BLaER1 (cell line): ENCODE results near the gene TCF12.
A peak's percentile ranks its signal among the peaks of the same experiment; 100 is the strongest.

Experiments
- H3K27ac ChIP-seq: shearing (Covaris generic); formaldehyde crosslinking; 2 replicates; pipeline ENCODE4 v1.8.1; 2022
- H3K27me3 ChIP-seq: shearing (Covaris generic); formaldehyde crosslinking; 2 replicates; pipeline ENCODE4 v1.8.1; 2022
- H3K36me3 ChIP-seq: shearing (Covaris generic); formaldehyde crosslinking; 2 replicates; pipeline ENCODE4 v1.8.1; 2022
- H3K4me1 ChIP-seq: shearing (Covaris generic); formaldehyde crosslinking; 2 replicates; pipeline ENCODE4 v1.8.1; 2022
- H3K4me2 ChIP-seq: shearing (Covaris generic); formaldehyde crosslinking; 2 replicates; pipeline ENCODE4 v1.8.1; 2022
- H3K4me3 ChIP-seq: shearing (Covaris generic); formaldehyde crosslinking; 2 replicates; pipeline ENCODE4 v1.8.1; 2022
- H3K9ac ChIP-seq: shearing (Covaris generic); formaldehyde crosslinking; 2 replicates; pipeline ENCODE4 v1.8.1; 2022
- H3K9me3 ChIP-seq: shearing (Covaris generic); formaldehyde crosslinking; 2 replicates; pipeline ENCODE4 v1.8.1; 2022
- H4K20me1 ChIP-seq: shearing (Covaris generic); formaldehyde crosslinking; 2 replicates; pipeline ENCODE4 v1.8.1; 2022
- Cebpa-rat ChIP-seq: shearing (Covaris generic); IDR thresholded peaks from 2 replicates; pipeline ENCODE4 v1.8.1; 2022

TCF12 gene

GRCh38 chr15:56913670-56914069 lies 4.8 kb upstream of the TCF12 start:
- H3K27ac ChIP-seq = no peak overlapping the region
- H3K36me3 ChIP-seq = peaks cover 7% of the 10 kb centered on the region; the same call in 1 of the 2 replicates
- no peak overlapping the region for H3K4me2 ChIP-seq
- no peak overlapping the region for H3K4me3 ChIP-seq
- TF ChIP-seq Cebpa-rat = no peak
- no peaks in the 10 kb centered on the region for H3K27me3 ChIP-seq
- H3K9me3 ChIP-seq = peaks cover 24% of the 10 kb centered on the region
- H4K20me1 ChIP-seq = no peaks in the 10 kb centered on the region
- H3K9ac ChIP-seq = no peak overlapping the region
- peaks cover 14% of the 10 kb centered on the region for H3K4me1 ChIP-seq

- Histone ChIP-seq H4K20me1 (peaks cover 10% of the 10 kb centered on the region; the same call in 1 of the 2 replicates), H3K9ac (no peak overlapping the region), H3K27ac (no peak overlapping the region), H3K9me3 (peaks cover 10% of the 10 kb centered on the region), H3K4me3 (no peak overlapping the region), H3K4me1 (peaks cover 21% of the 10 kb centered on the region), H3K36me3 (peaks cover 7% of the 10 kb centered on the region; the same call in 1 of the 2 replicates), H3K27me3 (no peaks in the 10 kb centered on the region), H3K4me2 (no peak overlapping the region)
- no peak for TF ChIP-seq Cebpa-rat
Measured at GRCh38 chr15:56915888-56916287, 2.6 kb upstream of the TCF12 start.

- Histone ChIP-seq H3K27me3 (no peaks in the 10 kb centered on the region), H3K4me3 (peak overlapping the region; percentile 97), H3K9ac (no peak overlapping the region), H3K4me1 (peaks cover 32% of the 10 kb centered on the region), H3K9me3 (peaks cover 10% of the 10 kb centered on the region), H3K36me3 (peaks cover 7% of the 10 kb centered on the region; the same call in 1 of the 2 replicates), H3K27ac (no peak overlapping the region), H3K4me2 (peak overlapping the region; percentile 92), H4K20me1 (peaks cover 14% of the 10 kb centered on the region; the same call in 1 of the 2 replicates)
- TF ChIP-seq Cebpa-rat = no peak
Measured at GRCh38 chr15:56916825-56917477, 1.5 kb upstream of the TCF12 start.

- Histone ChIP-seq H4K20me1 (peaks cover 20% of the 10 kb centered on the region; the same call in 1 of the 2 replicates), H3K9ac (peak overlapping the region; percentile 99), H3K4me3 (peak overlapping the region; percentile 97), H3K4me2 (peak overlapping the region; percentile 92), H3K9me3 (peaks cover 10% of the 10 kb centered on the region), H3K36me3 (peaks cover 7% of the 10 kb centered on the region; the same call in 1 of the 2 replicates), H3K27me3 (no peaks in the 10 kb centered on the region), H3K27ac (peak overlapping the region; percentile 98), H3K4me1 (peaks cover 39% of the 10 kb centered on the region)
- no peak for TF ChIP-seq Cebpa-rat
Measured at GRCh38 chr15:56917652-56918045, 795 bp upstream of the TCF12 start.

GRCh38 chr15:56919031-56919608 lies 676 bp downstream of the TCF12 start:
- Histone ChIP-seq H3K4me1 (peaks cover 41% of the 10 kb centered on the region), H3K9ac (peak overlapping the region; percentile 99), H3K27me3 (no peaks in the 10 kb centered on the region), H3K27ac (peak overlapping the region; percentile 98), H3K4me3 (peak overlapping the region; percentile 97), H4K20me1 (peaks cover 29% of the 10 kb centered on the region; the same call in 1 of the 2 replicates), H3K4me2 (peak overlapping the region; percentile 84), H3K9me3 (peaks cover 10% of the 10 kb centered on the region), H3K36me3 (peaks cover 14% of the 10 kb centered on the region; the same call in 1 of the 2 replicates)
- TF ChIP-seq Cebpa-rat = no peak

- TF ChIP-seq Cebpa-rat = peak; percentile 84
- Histone ChIP-seq H3K4me3 (peak overlapping the region; percentile 97), H4K20me1 (peaks cover 36% of the 10 kb centered on the region; the same call in 1 of the 2 replicates), H3K4me1 (peaks cover 41% of the 10 kb centered on the region), H3K27ac (peak overlapping the region; percentile 98), H3K9me3 (peaks cover 10% of the 10 kb centered on the region), H3K27me3 (no peaks in the 10 kb centered on the region), H3K9ac (peak overlapping the region; percentile 99), H3K4me2 (peak overlapping the region; percentile 84), H3K36me3 (peaks cover 21% of the 10 kb centered on the region)
Measured at GRCh38 chr15:56919609-56920366, 1.3 kb downstream of the TCF12 start.

- H3K27ac ChIP-seq = peak overlapping the region; percentile 98
- TF ChIP-seq Cebpa-rat = no peak
- H3K9ac ChIP-seq = peak overlapping the region; percentile 99
Measured at GRCh38 chr15:56920367-56920627, 1.9 kb downstream of the TCF12 start.

GRCh38 chr15:56923174-56923591 lies 4.7 kb downstream of the TCF12 start:
- no peak overlapping the region for H3K4me3 ChIP-seq
- peaks cover 41% of the 10 kb centered on the region for H3K36me3 ChIP-seq
- no peaks in the 10 kb centered on the region for H3K27me3 ChIP-seq
- no peak overlapping the region for H3K4me2 ChIP-seq
- peaks cover 63% of the 10 kb centered on the region for H4K20me1 ChIP-seq
- peaks cover 27% of the 10 kb centered on the region for H3K4me1 ChIP-seq
- H3K9me3 ChIP-seq = no peaks in the 10 kb centered on the region
- TF ChIP-seq Cebpa-rat = no peak
- H3K27ac ChIP-seq = no peak overlapping the region
- H3K9ac ChIP-seq = no peak overlapping the region

More at GRCh38 chr15:56920367-56920627, 1.9 kb downstream of the TCF12 start:
- Histone ChIP-seq H3K4me3 (peak overlapping the region; percentile 97), H4K20me1 (peaks cover 37% of the 10 kb centered on the region; the same call in 1 of the 2 replicates), H3K9me3 (peaks cover 10% of the 10 kb centered on the region), H3K36me3 (peaks cover 23% of the 10 kb centered on the region), H3K4me2 (peak overlapping the region; percentile 84), H3K27me3 (no peaks in the 10 kb centered on the region), H3K4me1 (peaks cover 41% of the 10 kb centered on the region)

GRCh38 chr15:56927816-56928215 lies 9.4 kb downstream of the TCF12 start:
- no peak for TF ChIP-seq Cebpa-rat
- Histone ChIP-seq H3K9ac (no peak overlapping the region), H3K4me3 (no peak overlapping the region), H3K27me3 (no peaks in the 10 kb centered on the region), H3K36me3 (peaks cover 86% of the 10 kb centered on the region), H3K27ac (no peak overlapping the region), H4K20me1 (peaks cover 88% of the 10 kb centered on the region), H3K4me2 (no peak overlapping the region), H3K9me3 (peaks cover 4% of the 10 kb centered on the region; the same call in 1 of the 2 replicates), H3K4me1 (peaks cover 9% of the 10 kb centered on the region; the same call in 1 of the 2 replicates)
